AG08396 (cell line): ENCODE data around the gene AGXT2.
A peak's percentile ranks its signal among the peaks of the same experiment; 100 is the strongest.

ENCODE experiments used
- DNase-seq: peaks from one replicate; pipeline ENCODE4 v3.0.0; 2012; ENCODE audit warnings: low spot score, mixed read lengths

Gene AGXT2

GRCh38 chr5:34967540-34967939, 80.2 kb downstream of the AGXT2 start:
- no peak for DNase-seq

- DNase-seq, result peak; percentile 23
Observed at GRCh38 chr5:34959323-34959722, 88.4 kb downstream of the AGXT2 start.

DNA sequence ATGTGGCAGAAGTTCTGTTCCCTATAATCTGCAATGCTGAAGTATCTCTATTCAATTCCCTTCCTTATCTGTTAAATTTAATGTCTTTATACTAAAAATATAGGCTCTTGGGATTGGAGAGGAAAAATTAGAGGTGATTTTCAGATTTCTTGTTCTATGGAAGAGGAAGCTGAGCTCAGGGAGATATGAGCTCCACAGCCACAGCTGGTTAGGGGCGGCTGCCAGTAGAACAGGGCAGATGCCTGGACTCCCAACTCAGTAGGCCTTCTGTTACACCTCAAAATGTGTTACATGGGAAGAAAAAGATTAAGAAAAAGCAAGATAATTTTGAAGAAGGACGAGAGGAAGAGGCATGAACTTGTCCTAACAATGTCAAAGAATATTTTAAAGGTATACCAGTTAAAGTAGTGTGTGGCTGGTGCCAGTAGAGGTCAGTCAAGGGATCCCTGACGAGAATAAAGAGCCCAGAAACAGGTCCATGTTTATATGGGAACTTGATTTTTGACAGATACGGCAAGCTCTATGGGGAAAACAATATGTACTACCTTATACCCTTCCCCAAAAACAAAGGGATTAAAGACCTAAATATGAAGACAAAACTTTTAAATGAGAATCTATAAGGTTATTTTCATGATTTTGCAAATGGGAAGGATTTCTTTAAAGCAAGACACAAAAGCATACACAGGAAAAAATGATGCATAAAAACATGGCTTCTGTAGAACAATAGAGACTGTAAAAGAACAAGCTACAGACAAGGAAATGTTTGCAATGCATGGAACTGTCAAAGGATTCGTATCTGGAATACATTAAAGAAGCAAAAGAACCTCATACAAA, 89.7 kb downstream of the AGXT2 start:
- peak; percentile 52 for DNase-seq

DNA sequence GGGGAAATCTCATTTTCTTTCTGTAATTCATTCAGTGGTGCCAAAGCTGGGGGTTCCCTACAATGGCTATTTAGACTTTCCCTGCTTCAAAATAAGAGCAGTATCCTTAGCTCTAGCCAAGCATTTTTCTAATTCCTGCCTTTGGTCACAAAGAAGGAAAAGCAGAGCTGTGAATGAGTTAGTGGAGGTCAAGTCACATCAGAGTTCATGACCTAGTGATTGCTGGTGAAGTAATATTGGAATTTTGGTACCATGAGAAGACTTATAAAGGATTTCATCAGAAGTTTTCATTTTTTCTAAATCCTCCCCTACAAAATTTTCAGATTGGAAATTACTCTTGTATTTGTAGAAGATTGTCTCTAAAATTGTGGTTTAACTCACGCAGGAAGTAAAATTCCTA, 90.4 kb downstream of the AGXT2 start:
- DNase-seq, result no peak
